Stomach (tissue), 9 donors: ENCODE measurements around the gene TSTD2. TPM values are rescaled to one million over a fixed set of nuclear protein-coding genes. Genes with fewer than 3 reads are reported as not detected.
A peak's percentile ranks its signal among the peaks of the same experiment; 100 is the strongest.

Source experiments
- DNase-seq, 2 donors: peaks; one replicate each; pipeline versions ENCODE4 v3.0.0 to v3.0.0-alpha.2; 2013 to 2019
- H3K27ac ChIP-seq, 5 donors: fragments of 200-600 bp in 4 of 5; sonication (generic) in 4 of 5; one replicate each; pipeline ENCODE4 v1.5.1; 2013 to 2019; ENCODE audit warnings: mild to moderate bottlenecking in 1 of 5, moderate library complexity in 1 of 5
- H3K27me3 ChIP-seq, 3 donors: fragments of 200-600 bp; sonication (generic); one replicate each; pipeline ENCODE4 v1.5.1; 2017 to 2019; ENCODE audit warnings: mixed run types in 1 of 3
- H3K36me3 ChIP-seq, 4 donors: fragments of 200-600 bp; sonication (generic); 1 replicate in 3 of 4; 2 replicates in 1 of 4; pipeline ENCODE4 v1.5.1; 2016 to 2019
- H3K4me1 ChIP-seq, 4 donors: fragments of 200-600 bp; sonication (generic); one replicate each; pipeline ENCODE4 v1.5.1; 2016 to 2019
- H3K4me3 ChIP-seq, 4 donors: fragments of 200-600 bp; sonication (generic) in 3 of 4; one replicate each; pipeline ENCODE4 v1.5.1; 2016 to 2019; ENCODE audit warnings: mild to moderate bottlenecking in 1 of 4
- H3K9me3 ChIP-seq, 4 donors: fragments of 200-600 bp; sonication (generic); one replicate each; pipeline ENCODE4 v1.5.1; 2016 to 2019
- CTCF ChIP-seq, 7 experiments: fragments of 450-650 bp in 4 of 7; fragments of 200-600 bp in 3 of 7; sonication (generic) in 3 of 7; IDR thresholded peaks; one replicate each; pipeline ENCODE4 v1.5.1; 2016 to 2019; ENCODE audit warnings: antibody characterized with exemption in 7 of 7, control low read depth in 2 of 7, mild to moderate bottlenecking in 1 of 7
- EP300 ChIP-seq: sonication (generic); formaldehyde crosslinking; IDR thresholded peaks from one replicate; pipeline ENCODE4 v1.6.1; 2017; ENCODE audit warnings: antibody characterized with exemption
- POLR2A ChIP-seq, 4 donors: fragments of 450-650 bp; IDR thresholded peaks; one replicate each; pipeline ENCODE4 v1.6.1; 2016; ENCODE audit warnings: antibody characterized with exemption in 4 of 4, control low read depth in 2 of 4, mild to moderate bottlenecking in 1 of 4, moderate library complexity in 1 of 4
- POLR2AphosphoS5 ChIP-seq, 3 donors: sonication (generic); formaldehyde crosslinking; IDR thresholded peaks; one replicate each; pipeline ENCODE4 v1.6.1; 2016; ENCODE audit warnings: antibody characterized with exemption in 3 of 3
- WGBS, 5 donors: extraction: QIAGEN DNeasy Blood & Tissue Kit in 3 of 5; methylation state at CpG; one replicate each; pipeline versions ENCODE4 v1.1.5 to v1.1.7; 2013 to 2018; 5-methylcytosine and 5-hydroxymethylcytosine counted together
- intact Hi-C: fragments of 100-400 bp; cut with DNase I; formaldehyde crosslinking; loops from one replicate; pipeline ENCODE4 v1.15.1; 2023; ENCODE audit warnings: low total_unique reads
- polyA plus RNA-seq, 3 donors: library from polyadenylated mRNA; stranded (reverse); fragments of 200-250 nt; gene quantifications; one replicate each; pipeline ENCODE4 v1.2.3, GENCODE V29; 2013
- total RNA-seq, 5 donors: library from RNA; depleted of rRNA; stranded (reverse); fragments of >200 nt; gene quantifications; one replicate each; pipeline versions ENCODE4 v1.1.0 to v1.2.3, GENCODE V29; 2014 to 2016
- donor health status: healthy with polysubstance abuse.
- donor health status: Bipolar disorder and iron deficiency.
- donor health status: healthy.

The TSTD2 gene
- total and polyA plus RNA-seq, 8 donors, result 2.3 to 29.9 (median 12.3) TPM

- H3K36me3 ChIP-seq, result no peaks in the 10 kb centered on the region
- intact Hi-C loops, result no loop called here
- 65 to 72% (median 71%) methylated on average over 7 of the region's 7 CpGs for WGBS, 5 donors
- DNase-seq, result no peak
- peak overlapping the region in 2 of 4 donors; percentile 79 to 81 for H3K4me3 ChIP-seq
- H3K9me3 ChIP-seq, result no peaks in the 10 kb centered on the region
- TF ChIP-seq EP300, result no peak
- no peak for TF ChIP-seq POLR2A (IDR thresholded peaks at IDR 0.05)
- no peak for TF ChIP-seq CTCF (IDR thresholded peaks at IDR 0.05)
- no peak for TF ChIP-seq POLR2AphosphoS5 (IDR thresholded peaks at IDR 0.05)
- H3K4me1 ChIP-seq, result peaks cover 40 to 72% (median 59%) of the 10 kb centered on the region in 4 donors
- peak overlapping the region in 2 of 5 donors; percentile 92 to 99 for H3K27ac ChIP-seq
- H3K27me3 ChIP-seq, result no peaks in the 10 kb centered on the region
Observed at GRCh38 chr9:97635026-97635425, 1.9 kb upstream of the TSTD2 start.

GRCh38 chr9:97633859-97634490 is 807 bp upstream of the TSTD2 start:
- 0 to 1% (median 0%) methylated on average over 40 to 43 of the region's 43 CpGs for WGBS, 5 donors
- H3K4me1 ChIP-seq, result peaks cover 39 to 70% (median 59%) of the 10 kb centered on the region in 4 donors
- H3K27ac ChIP-seq, result peak overlapping the region; percentile 92 to 100 (median 98)

GRCh38 chr9:97632248-97632984 is 752 bp downstream of the TSTD2 start:
- TF ChIP-seq CTCF (IDR thresholded peaks at IDR 0.05) (no peak), POLR2AphosphoS5 (IDR thresholded peaks at IDR 0.05) (no peak), POLR2A (IDR thresholded peaks at IDR 0.05) (no peak), EP300 (no peak)
- Histone ChIP-seq H3K36me3 (no peaks in the 10 kb centered on the region), H3K27ac (peak overlapping the region; percentile 92 to 100 (median 98)), H3K27me3 (no peaks in the 10 kb centered on the region), H3K4me1 (peaks cover 31 to 70% (median 56%) of the 10 kb centered on the region in 4 donors), H3K4me3 (peak overlapping the region; percentile 79 to 91 (median 84)), H3K9me3 (no peaks in the 10 kb centered on the region)
- intact Hi-C loops, result no loop called here
- DNase-seq, result peak; percentile 56 to 85
- WGBS, 5 donors, result 0 to 2% (median 2%) methylated on average over 27 of the region's 27 CpGs

More at GRCh38 chr9:97633859-97634490, 807 bp upstream of the TSTD2 start:
- TF ChIP-seq EP300 (no peak), POLR2AphosphoS5 (IDR thresholded peaks at IDR 0.05) (no peak), POLR2A (IDR thresholded peaks at IDR 0.05) (no peak), CTCF (IDR thresholded peaks at IDR 0.05) (no peak)
- no peaks in the 10 kb centered on the region for H3K27me3 ChIP-seq
- no peak for DNase-seq
- intact Hi-C loops, result no loop called here
- H3K4me3 ChIP-seq, result peak overlapping the region; percentile 79 to 91 (median 84)
- H3K36me3 ChIP-seq, result no peaks in the 10 kb centered on the region
- no peaks in the 10 kb centered on the region for H3K9me3 ChIP-seq

GRCh38 chr9:97630591-97630990 is 2.6 kb downstream of the TSTD2 start:
- TF ChIP-seq POLR2A (IDR thresholded peaks at IDR 0.05), result no peak
- no peak for TF ChIP-seq POLR2AphosphoS5 (IDR thresholded peaks at IDR 0.05)
- TF ChIP-seq EP300, result no peak
- TF ChIP-seq CTCF (IDR thresholded peaks at IDR 0.05), result no peak
- Histone ChIP-seq H3K9me3 (no peaks in the 10 kb centered on the region), H3K36me3 (peaks cover 3 to 7% (median 3%) of the 10 kb centered on the region in 4 donors), H3K4me1 (peaks cover 26 to 56% (median 42%) of the 10 kb centered on the region in 4 donors), H3K27ac (peak overlapping the region in 1 of 5 donors; percentile 99), H3K4me3 (no peak overlapping the region), H3K27me3 (no peaks in the 10 kb centered on the region)
- intact Hi-C loops, result no loop called here
- no peak for DNase-seq
